Heart right ventricle (tissue), 16 donors: Measurements from ENCODE around the gene SLC17A9. TPM values are rescaled to one million over a fixed set of nuclear protein-coding genes. Genes with fewer than 3 reads are reported as not detected.
A peak's percentile ranks its signal among the peaks of the same experiment; 100 is the strongest.

ENCODE experiments used
- ATAC-seq, 8 donors: fragments of 200-7000 bp; cut with Tn5 transposase; one replicate each; pipeline ENCODE4 v1.9.1; 2020; ENCODE audit warnings: mild to moderate bottlenecking in 8 of 8, moderate library complexity in 8 of 8, moderate number of reproducible peaks in 1 of 8
- DNase-seq, 2 donors: peaks; one replicate each; pipeline ENCODE4 v3.0.0-alpha.2; 2020
- H3K27ac ChIP-seq, 10 donors: fragments of 200-600 bp; sonication (generic) in 2 of 10; one replicate each; pipeline versions ENCODE4 v1.5.0 to v1.8.0; 2020 to 2022; ENCODE audit warnings: mild to moderate bottlenecking in 3 of 10
- H3K27me3 ChIP-seq, 7 donors: fragments of 200-600 bp; one replicate each; pipeline ENCODE4 v1.8.0; 2021 to 2022; ENCODE audit warnings: mild to moderate bottlenecking in 2 of 7
- H3K36me3 ChIP-seq, 9 donors: fragments of 200-600 bp; sonication (generic) in 1 of 9; one replicate each; pipeline versions ENCODE4 v1.5.0 to v1.8.0; 2020 to 2022; ENCODE audit warnings: mild to moderate bottlenecking in 2 of 9
- H3K4me1 ChIP-seq, 9 donors: fragments of 200-600 bp; sonication (generic) in 1 of 9; one replicate each; pipeline versions ENCODE4 v1.5.0 to v1.8.0; 2020 to 2022; ENCODE audit warnings: mild to moderate bottlenecking in 4 of 9
- H3K4me3 ChIP-seq, 10 donors: fragments of 200-600 bp; sonication (generic) in 2 of 10; one replicate each; pipeline versions ENCODE4 v1.5.0 to v1.8.0; 2020 to 2022; ENCODE audit warnings: mild to moderate bottlenecking in 7 of 10, moderate library complexity in 2 of 10
- H3K9me3 ChIP-seq, 11 donors: fragments of 200-600 bp in 10 of 11; sonication (generic) in 2 of 11; one replicate each; pipeline versions ENCODE4 v1.5.0 to v1.8.0; 2013 to 2022; ENCODE audit warnings: mild to moderate bottlenecking in 2 of 11, control low read depth in 1 of 11, moderate library complexity in 1 of 11
- CTCF ChIP-seq, 9 donors: fragments of 200-600 bp; sonication (generic) in 2 of 9; IDR thresholded peaks; one replicate each; pipeline versions ENCODE4 v1.5.0 to v1.8.0; 2021 to 2022; ENCODE audit warnings: antibody characterized with exemption in 9 of 9, mild to moderate bottlenecking in 5 of 9, moderate library complexity in 1 of 9
- WGBS, 2 donors: extraction: QIAGEN DNeasy Blood & Tissue Kit; methylation state at CpG; one replicate each; pipeline ENCODE4 v1.1.7; 2013; ENCODE audit warnings: inconsistent platforms in 1 of 2; 5-methylcytosine and 5-hydroxymethylcytosine counted together
- intact Hi-C, 10 donors: fragments of 100-400 bp; cut with DNase I; formaldehyde crosslinking; loops; one replicate each; pipeline versions ENCODE4 v1.11.1 to v1.14.2; 2022
- polyA plus RNA-seq, 2 donors: library from polyadenylated mRNA; stranded (reverse); fragments of 200-250 nt; gene quantifications; one replicate each; pipeline ENCODE4 v1.2.3, GENCODE V29; 2013
- total RNA-seq, 10 donors: library from RNA; stranded (reverse); fragmentation: NEBNext Ultra II Directional in 3 of 10; extraction: Animal tissue kit (Norgen Biotek cat#: 25700) in 3 of 10; gene quantifications; one replicate each; pipeline versions ENCODE4 v1.2.1 to v1.2.4, GENCODE V29; 2021 to 2023
- donor health status: Arrhythmogenic right ventricular cardiomyopathy.
- donor health status: ischemic (EF 13 %, LVEDD 7.1; RV severe dilation, severe dysfunction).
- donor health status: healthy with polysubstance abuse.
- donor health status: DM: no; HTN: yes; CAD: no.
- donor health status: DM: no; HTN: no; CAD: no.
- donor health status: ischemic (EF 25% LVEDD 6.9; RV normal size, moderate dysfunction).
- donor health status: ischemic (EF 25% LVEDD 5.7; RV mildly dilated, moderate dysfunction).
- donor health status: healthy.
- donor health status: DM: yes; HTN: yes; CAD: no.
- donor health status: Ischemic cardiomyopathy.
- donor health status: ischemic (EF 35%, LVEDD 5.7; RV mildly dilated, moderate dysfunction).
- donor health status: nonischemic (EF 11% LVEDD 7.7; RV severe dilation, severe dysfunction).
- donor health status: DM: yes; HTN: yes; CAD: no.
- donor health status: PGD.
- donor health status: ischemic (EF 29% LVEDD 5.4; RV normal size, mild dysfunction).
- donor health status: nonischemic (EF 23%, LVEDD 6.1; RV moderate dilation, normal function).

Gene SLC17A9
- total and polyA plus RNA-seq, 12 donors = 0.19 to 8.3 (median 1.0) TPM

- peaks cover 8 to 62% (median 47%) of the 10 kb centered on the region in 7 donors for H3K27me3 ChIP-seq
- no peak overlapping the region for H3K4me3 ChIP-seq
- no peak overlapping the region for H3K27ac ChIP-seq
- peaks cover 0 to 12% (median 8%) of the 10 kb centered on the region in 9 donors for H3K4me1 ChIP-seq
- ATAC-seq (no peak), DNase-seq (no peak)
- H3K9me3 ChIP-seq = no peaks in the 10 kb centered on the region
- H3K36me3 ChIP-seq = no peaks in the 10 kb centered on the region
- intact Hi-C loops = no loop called here
- 65 to 68% methylated on average over 33 of the region's 33 CpGs for WGBS, 2 donors
- TF ChIP-seq CTCF (IDR thresholded peaks at IDR 0.05) = no peak
Measured at GRCh38 chr20:62970307-62971210, 18.1 kb downstream of the SLC17A9 start.

- ATAC-seq (no peak), DNase-seq (no peak)
- Histone ChIP-seq H3K4me3 (no peak overlapping the region), H3K9me3 (no peaks in the 10 kb centered on the region), H3K4me1 (peaks cover 0 to 12% (median 8%) of the 10 kb centered on the region in 9 donors), H3K27me3 (peaks cover 8 to 70% (median 55%) of the 10 kb centered on the region in 7 donors), H3K36me3 (no peaks in the 10 kb centered on the region), H3K27ac (no peak overlapping the region)
- WGBS, 2 donors = 64 to 79% methylated on average over 10 of the region's 10 CpGs
- intact Hi-C loops = no loop called here
- no peak for TF ChIP-seq CTCF (IDR thresholded peaks at IDR 0.05)
Measured at GRCh38 chr20:62971211-62971949, 18.9 kb downstream of the SLC17A9 start.

- H3K9me3 ChIP-seq = no peaks in the 10 kb centered on the region
- intact Hi-C loops = loop anchor here in 8 of 10 donors (1.0 to 2.0 kb wide), 3 partner anchors 37 to 72 kb away; no protein-coding TSS in a partner anchor
- H3K36me3 ChIP-seq = no peaks in the 10 kb centered on the region
- peaks cover 14 to 78% (median 62%) of the 10 kb centered on the region in 7 donors for H3K27me3 ChIP-seq
- TF ChIP-seq CTCF (IDR thresholded peaks at IDR 0.05) = peak; percentile 79 to 92 (median 85)
- peaks cover 0 to 12% (median 8%) of the 10 kb centered on the region in 9 donors for H3K4me1 ChIP-seq
- DNase-seq (peak; percentile 85 to 87), ATAC-seq (peak; percentile 88 to 96 (median 94))
- WGBS, 2 donors = 3 to 7% methylated on average over 35 to 38 of the region's 38 CpGs
- peak overlapping the region in 9 of 10 donors; percentile 13 to 45 (median 30) for H3K4me3 ChIP-seq
- H3K27ac ChIP-seq = no peak overlapping the region
Measured at GRCh38 chr20:62971950-62972844, 19.7 kb downstream of the SLC17A9 start.
